Loucy (cell line): ENCODE measurements around the gene CYP2R1.

Experiments used
- H2AFZ ChIP-seq: fragments of 200-600 bp; sonication (generic); 2 replicates; pipeline ENCODE4 v1.6.0; 2016; ENCODE audit warnings: antibody characterized with exemption, mild to moderate bottlenecking, low read length, moderate library complexity
- H3F3A ChIP-seq: fragments of 200-600 bp; 2 replicates; pipeline ENCODE4 v1.6.0; 2016; ENCODE audit warnings: antibody characterized with exemption, low read depth, mild to moderate bottlenecking
- H3K27me3 ChIP-seq: fragments of 200-600 bp; sonication (generic); 2 replicates; pipeline ENCODE4 v1.6.1; 2014; ENCODE audit warnings: low read length, mild to moderate bottlenecking; ENCODE audit not compliant: insufficient read depth, poor library complexity, severe bottlenecking
- H3K36me3 ChIP-seq: fragments of 200-600 bp; sonication (generic); 2 replicates; pipeline ENCODE4 v1.6.1; 2016; ENCODE audit warnings: low read length; ENCODE audit not compliant: insufficient read depth
- H3K4me1 ChIP-seq: fragments of 200-600 bp; sonication (generic); 2 replicates; pipeline ENCODE4 v1.5.1; 2014; ENCODE audit warnings: low read length, mild to moderate bottlenecking; ENCODE audit not compliant: insufficient read depth, poor library complexity, severe bottlenecking
- H3K4me2 ChIP-seq: fragments of 200-600 bp; sonication (generic); 2 replicates; pipeline ENCODE4 v1.6.0; 2014; ENCODE audit warnings: antibody characterized with exemption, low read length, low read depth, mild to moderate bottlenecking; ENCODE audit not compliant: poor library complexity, severe bottlenecking
- H3K4me3 ChIP-seq: fragments of 200-600 bp; sonication (generic); 2 replicates; pipeline ENCODE4 v1.5.1; 2014; ENCODE audit warnings: low read length, mild to moderate bottlenecking, mixed read lengths; ENCODE audit not compliant: poor library complexity, severe bottlenecking
- H3K79me2 ChIP-seq: fragments of 200-600 bp; sonication (generic); 2 replicates; pipeline ENCODE4 v1.6.1; 2014; ENCODE audit warnings: low read length; ENCODE audit not compliant: insufficient read depth
- H3K9ac ChIP-seq: fragments of 200-600 bp; sonication (generic); 2 replicates; pipeline ENCODE4 v1.6.0; 2014; ENCODE audit warnings: mild to moderate bottlenecking, low read depth, low read length, moderate library complexity; ENCODE audit not compliant: poor library complexity, severe bottlenecking
- H3K9me2 ChIP-seq: fragments of 200-600 bp; sonication (generic); replicated peaks from 2 replicates; pipeline ENCODE4 v1.6.1; 2016; ENCODE audit warnings: low read depth, low read length, mixed read lengths
- H3K9me3 ChIP-seq: fragments of 200-600 bp; sonication (generic); 2 replicates; pipeline ENCODE4 v1.6.1; 2014; ENCODE audit warnings: mild to moderate bottlenecking, antibody characterized with exemption, low read length, low read depth; ENCODE audit not compliant: insufficient read depth
- H4K20me1 ChIP-seq: fragments of 200-600 bp; sonication (generic); 2 replicates; pipeline ENCODE4 v1.6.0; 2014; ENCODE audit warnings: antibody characterized with exemption, low read length, mild to moderate bottlenecking; ENCODE audit not compliant: insufficient read depth, poor library complexity, severe bottlenecking
- EZH2phosphoT487 ChIP-seq: fragments of 200-600 bp; IDR thresholded peaks from 2 replicates; pipeline ENCODE4 v1.6.1; 2018; ENCODE audit warnings: antibody characterized with exemption, mild to moderate bottlenecking, moderate library complexity, borderline replicate concordance
- TF ChIP-seq, protein P1 (sequence below): fragments of 200-600 bp; sonication (generic); conservative IDR thresholded peaks from 2 replicates; pipeline ENCODE4 v1.5.1; 2014; ENCODE audit warnings: mild to moderate bottlenecking, antibody characterized with exemption, low read length

The CYP2R1 gene

DNA sequence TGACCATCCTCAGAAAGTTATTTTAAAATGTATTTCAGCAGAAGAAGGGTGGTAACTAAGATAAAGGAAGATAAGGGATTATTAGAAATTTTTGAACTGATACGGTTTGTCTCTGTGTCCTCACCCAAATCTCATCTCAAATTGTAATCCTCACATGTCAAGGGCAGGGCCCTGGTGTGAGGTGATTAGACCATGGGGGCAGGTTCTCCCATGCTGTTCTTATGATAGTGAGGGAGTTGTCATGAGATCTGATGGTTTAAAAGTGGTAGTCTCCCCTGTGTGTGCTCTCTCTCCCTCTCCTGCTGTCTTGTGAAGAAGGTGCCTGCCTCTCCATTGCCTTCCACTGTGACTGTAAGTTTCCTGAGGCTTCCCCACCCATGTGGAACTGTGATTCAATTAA lies 36.1 kb downstream of the CYP2R1 start:
- Histone ChIP-seq H3K4me1 (peaks cover 5% of the 10 kb centered on the region), H3K9me3 (no peaks in the 10 kb centered on the region), H3K4me2 (no peak overlapping the region), H3K9me2 (no peaks in the 10 kb centered on the region), H3F3A (no peaks in the 10 kb centered on the region), H3K4me3 (no peak overlapping the region), H3K36me3 (peaks cover 12% of the 10 kb centered on the region; the same call in 1 of the 2 replicates), H3K79me2 (no peaks in the 10 kb centered on the region), H2AFZ (no peak overlapping the region), H3K27me3 (no peaks in the 10 kb centered on the region), H3K9ac (no peak overlapping the region), H4K20me1 (no peaks in the 10 kb centered on the region)
- TF ChIP-seq, protein P1, sequence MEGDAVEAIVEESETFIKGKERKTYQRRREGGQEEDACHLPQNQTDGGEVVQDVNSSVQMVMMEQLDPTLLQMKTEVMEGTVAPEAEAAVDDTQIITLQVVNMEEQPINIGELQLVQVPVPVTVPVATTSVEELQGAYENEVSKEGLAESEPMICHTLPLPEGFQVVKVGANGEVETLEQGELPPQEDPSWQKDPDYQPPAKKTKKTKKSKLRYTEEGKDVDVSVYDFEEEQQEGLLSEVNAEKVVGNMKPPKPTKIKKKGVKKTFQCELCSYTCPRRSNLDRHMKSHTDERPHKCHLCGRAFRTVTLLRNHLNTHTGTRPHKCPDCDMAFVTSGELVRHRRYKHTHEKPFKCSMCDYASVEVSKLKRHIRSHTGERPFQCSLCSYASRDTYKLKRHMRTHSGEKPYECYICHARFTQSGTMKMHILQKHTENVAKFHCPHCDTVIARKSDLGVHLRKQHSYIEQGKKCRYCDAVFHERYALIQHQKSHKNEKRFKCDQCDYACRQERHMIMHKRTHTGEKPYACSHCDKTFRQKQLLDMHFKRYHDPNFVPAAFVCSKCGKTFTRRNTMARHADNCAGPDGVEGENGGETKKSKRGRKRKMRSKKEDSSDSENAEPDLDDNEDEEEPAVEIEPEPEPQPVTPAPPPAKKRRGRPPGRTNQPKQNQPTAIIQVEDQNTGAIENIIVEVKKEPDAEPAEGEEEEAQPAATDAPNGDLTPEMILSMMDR, result no peak
- TF ChIP-seq EZH2phosphoT487, result no peak

DNA sequence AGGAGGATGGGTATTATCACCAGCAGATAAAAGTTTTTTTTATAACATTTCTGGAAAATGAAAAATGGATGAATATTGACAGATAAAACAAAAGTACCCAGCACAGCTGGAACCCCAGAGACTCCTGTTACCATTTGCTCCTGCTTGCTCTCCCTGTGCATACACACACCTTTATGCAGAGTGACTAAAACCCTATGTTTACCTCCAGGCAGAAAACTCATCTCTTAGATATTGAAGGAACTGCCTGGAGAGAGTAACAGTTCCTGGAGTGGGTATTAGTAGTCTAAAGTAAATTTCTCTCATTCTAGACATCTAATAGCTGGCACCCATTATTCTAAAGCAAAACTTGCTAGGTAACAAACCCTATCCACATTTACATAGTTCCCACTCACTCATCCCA lies 38.0 kb downstream of the CYP2R1 start:
- Histone ChIP-seq H3K4me3 (no peak overlapping the region), H3F3A (no peaks in the 10 kb centered on the region), H4K20me1 (no peaks in the 10 kb centered on the region), H3K79me2 (no peaks in the 10 kb centered on the region), H3K9me3 (no peaks in the 10 kb centered on the region), H3K4me1 (peaks cover 5% of the 10 kb centered on the region), H2AFZ (no peak overlapping the region), H3K36me3 (peaks cover 7% of the 10 kb centered on the region; the same call in 1 of the 2 replicates), H3K27me3 (no peaks in the 10 kb centered on the region), H3K4me2 (no peak overlapping the region), H3K9me2 (no peaks in the 10 kb centered on the region), H3K9ac (no peak overlapping the region)
- no peak for TF ChIP-seq EZH2phosphoT487
- TF ChIP-seq, protein P1, result no peak

DNA sequence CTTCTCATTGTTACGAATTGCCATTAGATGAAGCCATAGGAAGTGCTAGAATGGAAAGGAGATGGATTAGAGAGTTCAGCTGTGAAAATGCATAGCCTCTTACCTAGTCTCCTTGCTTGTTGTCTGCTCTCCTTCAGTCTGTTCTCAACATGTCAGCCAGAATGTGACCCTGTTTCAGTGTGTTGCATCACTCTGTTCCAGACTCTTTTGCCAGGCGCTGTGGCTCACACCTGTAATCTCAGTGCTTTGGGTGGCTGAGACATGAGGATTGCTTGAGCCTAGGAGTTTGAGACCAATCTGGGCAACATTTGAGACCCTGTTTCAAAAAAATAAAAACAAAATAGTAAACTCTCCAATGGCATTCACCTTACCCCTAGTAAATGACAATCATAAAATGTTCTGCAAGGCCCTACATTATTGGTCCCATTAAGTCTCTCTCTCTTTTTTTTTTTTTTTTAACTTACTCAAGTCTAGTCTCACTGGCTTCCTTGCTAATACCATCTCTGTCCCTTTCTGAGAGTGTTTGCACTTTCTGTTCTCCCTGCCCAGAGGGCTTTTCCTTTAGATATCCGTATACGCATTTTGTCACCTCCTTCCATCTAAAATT lies 39.4 kb downstream of the CYP2R1 start:
- Histone ChIP-seq H3F3A (no peaks in the 10 kb centered on the region), H4K20me1 (no peaks in the 10 kb centered on the region), H3K9me3 (no peaks in the 10 kb centered on the region), H3K4me3 (no peak overlapping the region), H3K4me2 (no peak overlapping the region), H3K4me1 (peaks cover 5% of the 10 kb centered on the region), H3K79me2 (no peaks in the 10 kb centered on the region), H3K9me2 (no peaks in the 10 kb centered on the region), H3K27me3 (no peaks in the 10 kb centered on the region), H3K9ac (no peak overlapping the region), H3K36me3 (peaks cover 7% of the 10 kb centered on the region; the same call in 1 of the 2 replicates), H2AFZ (no peak overlapping the region)
- no peak for TF ChIP-seq EZH2phosphoT487
- TF ChIP-seq, protein P1, result no peak
